ENCODE measurements around the gene SKP2. TPM values are rescaled to one million over a fixed set of nuclear protein-coding genes. Genes with fewer than 3 reads are reported as not detected.
A peak's percentile ranks its signal among the peaks of the same experiment; 100 is the strongest.

SKP2 gene
- total RNA-seq, 1 donor from 2014 or later, result 93.8 TPM

DNA sequence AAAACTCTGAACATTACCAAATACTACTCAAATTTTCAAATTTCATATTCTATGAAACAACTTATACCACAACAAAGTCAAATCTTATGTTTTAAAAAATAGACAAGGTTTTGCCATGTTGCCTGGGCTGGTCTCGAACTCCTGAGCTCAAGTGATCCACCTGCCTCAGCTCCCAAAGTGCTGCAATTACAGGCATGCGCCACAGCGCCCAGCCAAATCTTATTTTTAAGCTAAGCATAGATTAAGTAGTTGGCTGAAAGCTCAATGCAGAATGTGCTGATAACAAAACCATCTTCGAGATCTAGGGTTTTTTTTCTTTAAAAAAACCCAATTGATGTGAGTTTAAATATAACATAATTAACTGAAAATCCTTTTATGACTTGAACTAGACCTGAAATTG is 6.6 kb upstream of the SKP2 start:
- TF ChIP-seq, protein P1, sequence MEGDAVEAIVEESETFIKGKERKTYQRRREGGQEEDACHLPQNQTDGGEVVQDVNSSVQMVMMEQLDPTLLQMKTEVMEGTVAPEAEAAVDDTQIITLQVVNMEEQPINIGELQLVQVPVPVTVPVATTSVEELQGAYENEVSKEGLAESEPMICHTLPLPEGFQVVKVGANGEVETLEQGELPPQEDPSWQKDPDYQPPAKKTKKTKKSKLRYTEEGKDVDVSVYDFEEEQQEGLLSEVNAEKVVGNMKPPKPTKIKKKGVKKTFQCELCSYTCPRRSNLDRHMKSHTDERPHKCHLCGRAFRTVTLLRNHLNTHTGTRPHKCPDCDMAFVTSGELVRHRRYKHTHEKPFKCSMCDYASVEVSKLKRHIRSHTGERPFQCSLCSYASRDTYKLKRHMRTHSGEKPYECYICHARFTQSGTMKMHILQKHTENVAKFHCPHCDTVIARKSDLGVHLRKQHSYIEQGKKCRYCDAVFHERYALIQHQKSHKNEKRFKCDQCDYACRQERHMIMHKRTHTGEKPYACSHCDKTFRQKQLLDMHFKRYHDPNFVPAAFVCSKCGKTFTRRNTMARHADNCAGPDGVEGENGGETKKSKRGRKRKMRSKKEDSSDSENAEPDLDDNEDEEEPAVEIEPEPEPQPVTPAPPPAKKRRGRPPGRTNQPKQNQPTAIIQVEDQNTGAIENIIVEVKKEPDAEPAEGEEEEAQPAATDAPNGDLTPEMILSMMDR (IDR thresholded peaks at IDR 0.05; ENCODE audit: unreplicated experiment), result no peak
- Mint-ChIP-seq H3K27me3 (ENCODE audit: low read depth) (no peaks in the 10 kb centered on the region), H3K4me3 (no peak overlapping the region), H3K36me3 (peaks cover 3% of the 10 kb centered on the region), H3K4me1 (peaks cover 5% of the 10 kb centered on the region), H3K27ac (no peak overlapping the region), H3K9me3 (no peaks in the 10 kb centered on the region)
- no peak for DNase-seq (ENCODE audit: low spot score in 2 of 2, unreplicated experiment in 2 of 2)

DNA sequence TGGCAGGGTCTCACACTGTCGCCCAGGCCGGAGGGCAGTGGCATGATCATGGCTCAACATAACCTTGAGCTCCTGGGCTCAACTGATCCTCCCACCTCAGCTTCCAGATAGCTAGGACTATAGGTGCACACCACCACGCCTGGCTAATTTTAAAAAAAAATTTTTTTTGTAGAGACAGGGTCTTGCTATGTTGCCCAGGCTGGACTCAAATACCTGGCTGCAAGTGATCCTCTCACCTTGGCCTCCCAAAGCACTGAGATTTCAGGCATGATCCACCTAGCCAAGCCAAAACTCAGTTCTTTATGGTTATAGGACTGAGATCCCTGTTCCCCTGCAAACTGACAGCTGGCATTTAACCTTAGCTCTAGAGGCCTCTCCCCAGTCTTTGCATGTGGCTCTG is 5.5 kb upstream of the SKP2 start:
- no peaks in the 10 kb centered on the region for H3K9me3 Mint-ChIP-seq
- DNase-seq (ENCODE audit: low spot score in 2 of 2, unreplicated experiment in 2 of 2), result no peak
- no peaks in the 10 kb centered on the region for H3K36me3 Mint-ChIP-seq
- TF ChIP-seq, protein P1 (IDR thresholded peaks at IDR 0.05; ENCODE audit: unreplicated experiment), result no peak
- H3K27ac Mint-ChIP-seq, result no peak overlapping the region
- H3K4me1 Mint-ChIP-seq, result peaks cover 12% of the 10 kb centered on the region
- no peak overlapping the region for H3K4me3 Mint-ChIP-seq
- H3K27me3 Mint-ChIP-seq (ENCODE audit: low read depth), result no peaks in the 10 kb centered on the region

DNA sequence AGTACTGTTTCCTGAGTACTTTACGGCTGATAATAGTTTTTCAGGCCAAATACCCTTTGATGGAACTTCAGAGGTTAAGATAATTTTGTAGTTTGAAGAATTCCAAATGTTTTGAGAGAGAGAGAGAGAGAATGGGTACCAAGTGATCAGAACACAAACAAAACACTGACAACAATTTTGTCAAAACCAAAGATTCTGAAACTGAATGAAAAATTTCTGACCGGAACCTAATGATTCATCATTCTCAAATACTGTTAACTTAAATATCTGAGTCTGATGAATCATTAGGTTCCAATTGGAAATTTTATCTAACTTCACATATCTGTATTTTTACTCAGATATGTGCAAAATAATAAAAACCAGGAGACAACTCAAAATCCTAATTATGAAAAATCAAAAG is 4.2 kb upstream of the SKP2 start:
- H3K4me1 Mint-ChIP-seq, result peaks cover 18% of the 10 kb centered on the region
- H3K27me3 Mint-ChIP-seq (ENCODE audit: low read depth), result no peaks in the 10 kb centered on the region
- H3K4me3 Mint-ChIP-seq, result no peak overlapping the region
- H3K36me3 Mint-ChIP-seq, result no peaks in the 10 kb centered on the region
- no peaks in the 10 kb centered on the region for H3K9me3 Mint-ChIP-seq
- no peak for DNase-seq (ENCODE audit: low spot score in 2 of 2, unreplicated experiment in 2 of 2)
- no peak overlapping the region for H3K27ac Mint-ChIP-seq
- TF ChIP-seq, protein P1 (IDR thresholded peaks at IDR 0.05; ENCODE audit: unreplicated experiment), result no peak

DNA sequence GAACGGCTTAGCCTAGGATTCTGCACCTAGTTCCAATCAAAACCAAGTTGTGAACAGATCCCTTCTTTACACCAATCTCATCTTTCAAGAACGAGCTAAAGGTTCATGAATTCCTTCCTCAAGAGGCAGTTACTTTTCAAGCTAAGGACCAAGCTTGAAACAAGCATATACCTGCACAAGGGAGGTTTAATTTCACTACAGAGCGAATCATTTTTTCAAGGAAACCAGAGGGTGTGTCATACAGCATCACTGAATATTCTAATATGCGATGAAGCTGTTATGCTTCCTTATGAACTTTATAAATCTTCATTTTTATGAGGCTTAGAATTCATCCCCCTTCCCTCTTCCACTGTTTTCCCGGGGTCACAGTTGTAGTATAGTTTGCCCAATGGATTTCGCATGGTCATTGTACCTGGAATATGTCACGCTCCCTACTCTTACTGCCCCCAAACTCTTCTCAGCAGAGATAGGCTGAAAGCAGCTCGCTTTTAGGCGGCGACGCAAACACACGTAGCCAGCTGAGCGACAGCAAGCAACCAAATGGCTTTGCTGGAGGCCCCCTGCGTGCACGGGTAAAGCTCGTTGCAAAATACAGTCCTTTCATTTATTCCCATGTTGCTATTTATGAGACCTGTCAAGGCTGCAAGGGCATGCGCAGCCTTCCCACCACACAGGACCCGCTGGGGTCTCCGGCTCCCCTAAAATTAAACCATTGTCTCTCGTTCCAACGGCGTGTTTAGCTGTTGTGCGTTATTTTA is 1.1 kb upstream of the SKP2 start:
- H3K27ac Mint-ChIP-seq, result peak overlapping the region; percentile 96
- peaks cover 43% of the 10 kb centered on the region for H3K4me1 Mint-ChIP-seq
- H3K27me3 Mint-ChIP-seq (ENCODE audit: low read depth), result no peaks in the 10 kb centered on the region
- peaks cover 4% of the 10 kb centered on the region for H3K36me3 Mint-ChIP-seq
- no peaks in the 10 kb centered on the region for H3K9me3 Mint-ChIP-seq
- TF ChIP-seq, protein P1 (IDR thresholded peaks at IDR 0.05; ENCODE audit: unreplicated experiment), result no peak
- H3K4me3 Mint-ChIP-seq, result peak overlapping the region; percentile 96
- DNase-seq (ENCODE audit: low spot score in 2 of 2, unreplicated experiment in 2 of 2), result no peak

DNA sequence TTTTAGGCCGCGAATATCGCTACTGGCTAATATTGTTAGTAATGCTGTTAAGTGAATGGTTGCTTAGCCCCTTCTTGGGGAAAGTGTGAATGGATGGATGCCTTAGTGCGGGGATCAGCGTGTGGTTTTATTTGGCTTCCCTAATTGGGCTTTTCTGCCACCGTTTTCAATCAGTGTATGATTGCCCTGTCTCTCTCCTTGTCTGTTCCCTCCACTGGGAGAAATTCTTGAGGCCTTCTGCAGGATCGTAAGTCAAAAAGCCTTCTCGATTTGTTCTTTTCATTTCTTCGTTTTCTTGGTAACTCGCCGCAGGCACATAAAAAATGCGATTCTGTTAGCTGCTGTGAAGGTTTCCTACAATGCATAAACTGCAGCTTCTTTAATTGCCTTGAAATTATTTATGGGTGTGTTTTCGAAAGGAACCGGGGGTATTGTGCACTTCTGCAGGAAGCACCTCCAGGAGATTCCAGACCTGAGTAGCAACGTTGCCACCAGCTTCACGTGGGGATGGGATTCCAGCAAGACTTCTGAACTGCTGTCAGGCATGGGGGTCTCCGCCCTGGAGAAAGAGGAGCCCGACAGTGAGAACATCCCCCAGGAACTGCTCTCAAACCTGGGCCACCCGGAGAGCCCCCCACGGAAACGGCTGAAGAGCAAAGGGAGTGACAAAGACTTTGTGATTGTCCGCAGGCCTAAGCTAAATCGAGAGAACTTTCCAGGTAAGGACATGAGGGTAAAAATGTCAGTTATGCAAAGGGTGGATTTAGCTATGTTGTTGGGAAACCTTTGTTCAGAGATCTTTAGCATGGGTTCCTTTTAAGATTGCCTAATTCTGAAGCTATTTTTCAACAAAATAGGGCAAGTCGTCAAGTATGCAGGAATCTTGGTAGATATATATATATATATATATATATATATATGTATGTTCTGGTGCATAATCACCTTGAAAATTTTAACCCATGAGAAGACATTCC is 700 bp downstream of the SKP2 start:
- peak in 1 of 2 experiments; percentile 43 for DNase-seq (ENCODE audit: low spot score in 2 of 2, unreplicated experiment in 2 of 2)
- Mint-ChIP-seq H3K36me3 (peaks cover 4% of the 10 kb centered on the region), H3K27me3 (ENCODE audit: low read depth) (no peaks in the 10 kb centered on the region), H3K27ac (peak overlapping the region; percentile 96), H3K4me1 (peaks cover 61% of the 10 kb centered on the region), H3K4me3 (peak overlapping the region; percentile 96), H3K9me3 (no peaks in the 10 kb centered on the region)
- TF ChIP-seq, protein P1 (IDR thresholded peaks at IDR 0.05; ENCODE audit: unreplicated experiment), result no peak

Measured in mesothelial cell of epicardium (in vitro differentiated cells).